ENCODE data around the gene AUTS2.

DNA sequence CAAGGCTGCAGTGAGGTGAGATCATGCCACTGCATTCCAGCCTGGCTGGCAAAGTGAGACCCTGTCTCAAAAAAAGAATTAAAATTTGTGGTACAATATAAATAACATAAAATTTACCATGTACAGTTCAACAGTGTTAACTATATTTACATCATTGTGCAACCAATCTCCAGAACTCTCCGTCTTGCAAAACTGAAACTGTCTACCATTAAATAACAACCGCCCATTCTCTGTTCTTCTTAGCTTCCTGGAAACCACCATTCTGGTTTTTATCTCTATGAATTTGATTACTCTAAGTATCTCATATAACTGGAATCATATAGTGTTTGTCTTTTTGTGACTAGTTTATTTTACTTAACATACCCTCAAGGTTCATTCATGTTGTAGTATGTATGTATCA is 167.6 kb downstream of the AUTS2 start:
- no peak for TF ChIP-seq GABPA (IDR thresholded peaks at IDR 0.05; ENCODE audit: low read depth)
- no peak for TF ChIP-seq FOS (IDR thresholded peaks at IDR 0.05; ENCODE audit: borderline replicate concordance, extremely low read depth, insufficient read length)
- no peak for TF ChIP-seq ATF2 (IDR thresholded peaks at IDR 0.05; ENCODE audit: low read length)
- no peak for TF ChIP-seq NFXL1 (IDR thresholded peaks at IDR 0.05; ENCODE audit: borderline replicate concordance)

All from GM12878 (cell line).